Aorta (tissue), 5 donors: Measurements from ENCODE around the gene MEGF11. TPM values are rescaled to one million over a fixed set of nuclear protein-coding genes. Genes with fewer than 3 reads are reported as not detected.

Experiments used
- ATAC-seq: fragments of 200-7000 bp; cut with Tn5 transposase; one replicate; pipeline ENCODE4 v1.9.1; 2022; ENCODE audit warnings: moderate library complexity; ENCODE audit not compliant: low FRiP score
- DNase-seq, 2 donors: peaks; one replicate each; pipeline ENCODE4 v3.0.0-alpha.2; 2020
- H3K27ac ChIP-seq, 2 donors: one replicate each; pipeline ENCODE4 v1.5.1; 2013; ENCODE audit warnings: low read length in 2 of 2, mild to moderate bottlenecking in 2 of 2, moderate library complexity in 2 of 2, control low read depth in 1 of 2, inconsistent platforms in 1 of 2, low read depth in 1 of 2
- H3K27me3 ChIP-seq, 2 donors: one replicate each; pipeline ENCODE4 v1.6.1; 2013; ENCODE audit warnings: control low read depth in 1 of 2, low read length in 1 of 2, mild to moderate bottlenecking in 1 of 2, moderate library complexity in 1 of 2; ENCODE audit not compliant: insufficient read depth in 2 of 2, control insufficient read depth in 1 of 2
- H3K36me3 ChIP-seq, 2 donors: one replicate each; pipeline ENCODE4 v1.6.1; 2013; ENCODE audit warnings: control low read depth in 1 of 2, low read length in 1 of 2, mild to moderate bottlenecking in 1 of 2; ENCODE audit not compliant: insufficient read depth in 2 of 2, control insufficient read depth in 1 of 2
- H3K4me1 ChIP-seq, 2 donors: one replicate each; pipeline ENCODE4 v1.6.1; 2013; ENCODE audit warnings: low read length in 2 of 2, control low read depth in 1 of 2, mild to moderate bottlenecking in 1 of 2, moderate library complexity in 1 of 2; ENCODE audit not compliant: insufficient read depth in 2 of 2, control insufficient read depth in 1 of 2
- H3K4me3 ChIP-seq, 2 donors: one replicate each; pipeline ENCODE4 v1.5.1; 2013; ENCODE audit warnings: low read length in 2 of 2, control low read depth in 1 of 2, mild to moderate bottlenecking in 1 of 2
- H3K9me3 ChIP-seq: one replicate; pipeline ENCODE4 v1.6.1; 2013; ENCODE audit warnings: mild to moderate bottlenecking, low read length; ENCODE audit not compliant: control insufficient read depth
- whole genome bisulfite sequencing, 2 donors: extraction: QIAGEN DNeasy Blood & Tissue Kit; methylation state at CpG; one replicate each; pipeline ENCODE4 v1.1.7; 2013; 5-methylcytosine and 5-hydroxymethylcytosine counted together
- intact Hi-C, 2 donors: fragments of 100-400 bp; cut with DNase I; formaldehyde crosslinking; loops; one replicate each; pipeline versions ENCODE4 v1.14.2 to v1.15.0; 2022
- polyA plus RNA-seq, 2 donors: library from polyadenylated mRNA; stranded (reverse); fragments of 200-250 nt; gene quantifications; one replicate each; pipeline ENCODE4 v1.2.3, GENCODE V29; 2013
- total RNA-seq, 2 donors: library from RNA; stranded (reverse); fragmentation: NEBNext Ultra II Directional; extraction: Animal tissue kit (Norgen Biotek cat#: 25700); gene quantifications; one replicate each; pipeline ENCODE4 v1.2.1, GENCODE V29; 2021
- donor health status: healthy with polysubstance abuse.
- donor health status: Bipolar disorder and iron deficiency.
- donor health status: DM: no; HTN: no; CAD: no.
- donor health status: DM: no; HTN: no; CAD: no.
- donor health status: DM: yes; HTN: yes; CAD: no.

The MEGF11 gene
- total and polyA plus RNA-seq, 4 donors = not detected

DNA sequence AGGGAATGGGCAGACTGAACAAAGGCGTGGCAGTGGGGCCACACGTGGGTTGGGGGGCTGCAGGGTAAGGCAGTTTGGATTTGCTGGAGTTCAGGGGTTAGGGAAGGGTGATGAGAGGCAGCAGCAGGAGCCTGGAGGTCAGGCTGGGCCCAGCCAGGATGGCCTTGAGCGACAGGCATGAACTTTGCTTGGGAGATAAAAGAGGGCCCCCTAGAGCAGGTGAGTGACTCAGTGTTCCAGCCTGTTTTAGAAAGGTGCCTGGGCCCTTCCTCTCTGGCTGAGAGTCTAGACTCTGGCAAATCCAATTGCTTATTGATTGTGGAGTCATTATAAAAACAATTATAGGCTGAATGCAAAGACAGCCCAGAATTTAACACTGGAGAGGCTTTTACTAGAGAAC, 309.1 kb downstream of the MEGF11 start:
- Histone ChIP-seq H3K4me3 (no peak overlapping the region), H3K27ac (no peak overlapping the region), H3K9me3 (no peaks in the 10 kb centered on the region), H3K27me3 (no peaks in the 10 kb centered on the region), H3K4me1 (no peaks in the 10 kb centered on the region), H3K36me3 (no peaks in the 10 kb centered on the region)
- intact Hi-C loops = no loop called here
- WGBS, 2 donors = 65 to 77% methylated on average over 3 of the region's 3 CpGs
- ATAC-seq = no peak
- DNase-seq = no peak

DNA sequence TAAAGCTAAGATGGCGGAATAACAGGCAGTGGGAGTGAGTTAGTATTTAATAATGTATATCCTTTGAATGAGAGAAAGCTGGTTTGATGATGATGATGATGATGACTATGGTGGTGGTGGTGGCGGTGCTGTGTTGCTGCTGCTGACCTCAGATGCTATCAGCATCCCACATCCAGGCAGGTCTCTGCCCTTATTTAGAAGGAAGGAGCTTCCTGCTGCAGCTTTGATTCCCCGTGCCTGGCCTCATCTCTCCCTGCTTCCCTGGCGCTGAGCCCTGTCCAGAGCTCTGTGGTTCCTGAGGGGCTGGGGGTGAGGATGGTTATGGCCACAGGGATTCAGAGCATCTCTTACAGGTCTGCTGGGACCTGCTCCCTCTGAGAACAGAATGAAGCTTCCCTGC, 311.1 kb downstream of the MEGF11 start:
- Histone ChIP-seq H3K4me3 (no peak overlapping the region), H3K27ac (no peak overlapping the region), H3K4me1 (no peaks in the 10 kb centered on the region), H3K27me3 (no peaks in the 10 kb centered on the region), H3K36me3 (no peaks in the 10 kb centered on the region), H3K9me3 (no peaks in the 10 kb centered on the region)
- WGBS, 2 donors = 73 to 75% methylated on average over 4 of the region's 4 CpGs
- ATAC-seq (no peak), DNase-seq (no peak)
- intact Hi-C loops = no loop called here

DNA sequence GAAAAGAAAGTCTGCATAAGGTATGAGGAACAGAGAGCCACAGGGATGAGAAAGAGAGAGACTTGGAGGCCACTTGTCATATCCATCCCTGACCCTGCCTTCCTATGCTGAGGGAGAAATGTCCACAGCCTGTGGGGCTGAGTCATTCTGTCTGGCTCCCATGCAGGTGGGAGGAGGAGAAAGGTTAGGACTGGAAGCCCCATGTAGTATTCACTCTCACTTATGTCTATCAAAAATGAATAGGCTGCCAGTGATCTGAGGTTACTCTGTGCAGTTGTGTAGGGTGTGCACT, 313.0 kb downstream of the MEGF11 start:
- intact Hi-C loops = no loop called here
- no peak overlapping the region for H3K27ac ChIP-seq
- ATAC-seq = no peak

GRCh38 chr15:65939901-65940617, 313.5 kb downstream of the MEGF11 start:
- 48 to 63% methylated on average over 10 of the region's 10 CpGs for WGBS, 2 donors
- ATAC-seq = no peak
- H3K27ac ChIP-seq = no peak overlapping the region

More for the DNA sequence above, 313.0 kb downstream of the MEGF11 start:
- no peaks in the 10 kb centered on the region for H3K27me3 ChIP-seq
- no peak for DNase-seq
- H3K36me3 ChIP-seq = no peaks in the 10 kb centered on the region
- no peaks in the 10 kb centered on the region for H3K9me3 ChIP-seq
- H3K4me3 ChIP-seq = no peak overlapping the region
- no peaks in the 10 kb centered on the region for H3K4me1 ChIP-seq

GRCh38 chr15:65938604-65939003, 314.9 kb downstream of the MEGF11 start:
- ATAC-seq (no peak), DNase-seq (no peak)
- Histone ChIP-seq H3K4me3 (no peak overlapping the region), H3K27me3 (no peaks in the 10 kb centered on the region), H3K4me1 (no peaks in the 10 kb centered on the region), H3K36me3 (no peaks in the 10 kb centered on the region), H3K9me3 (no peaks in the 10 kb centered on the region), H3K27ac (no peak overlapping the region)
- intact Hi-C loops = no loop called here
- 88 to 92% methylated on average over 4 of the region's 4 CpGs for WGBS, 2 donors

More at GRCh38 chr15:65939901-65940617, 313.5 kb downstream of the MEGF11 start:
- H3K27me3 ChIP-seq = no peaks in the 10 kb centered on the region
- no peaks in the 10 kb centered on the region for H3K36me3 ChIP-seq
- intact Hi-C loops = no loop called here
- no peak overlapping the region for H3K4me3 ChIP-seq
- no peaks in the 10 kb centered on the region for H3K4me1 ChIP-seq
- no peak for DNase-seq
- no peaks in the 10 kb centered on the region for H3K9me3 ChIP-seq

DNA sequence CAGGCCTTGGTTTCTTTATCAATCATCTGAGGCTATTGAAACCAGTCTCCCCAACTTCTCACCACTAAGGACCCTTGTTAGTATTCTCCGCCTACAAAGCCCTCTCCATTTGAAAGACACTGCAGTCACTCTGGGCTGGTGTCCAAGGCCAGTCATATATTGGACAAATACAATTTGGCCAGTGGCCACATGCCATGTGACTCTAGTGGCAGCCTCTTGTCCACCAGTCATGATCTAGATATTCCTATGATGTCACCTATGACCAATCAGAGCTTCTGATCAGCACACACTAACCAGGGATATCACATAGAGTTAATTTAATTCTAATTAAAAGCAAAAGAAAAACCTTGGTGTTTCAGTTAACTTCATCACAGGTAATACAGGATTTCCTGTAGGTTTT, 316.1 kb downstream of the MEGF11 start:
- intact Hi-C loops = no loop called here
- WGBS, 2 donors = 88 to 97% methylated on average over 1 of the region's 1 CpG
- DNase-seq (no peak), ATAC-seq (no peak)
- H3K4me1 ChIP-seq = no peaks in the 10 kb centered on the region
- no peaks in the 10 kb centered on the region for H3K27me3 ChIP-seq
- no peaks in the 10 kb centered on the region for H3K9me3 ChIP-seq
- H3K27ac ChIP-seq = no peak overlapping the region
- H3K36me3 ChIP-seq = no peaks in the 10 kb centered on the region
- no peak overlapping the region for H3K4me3 ChIP-seq

DNA sequence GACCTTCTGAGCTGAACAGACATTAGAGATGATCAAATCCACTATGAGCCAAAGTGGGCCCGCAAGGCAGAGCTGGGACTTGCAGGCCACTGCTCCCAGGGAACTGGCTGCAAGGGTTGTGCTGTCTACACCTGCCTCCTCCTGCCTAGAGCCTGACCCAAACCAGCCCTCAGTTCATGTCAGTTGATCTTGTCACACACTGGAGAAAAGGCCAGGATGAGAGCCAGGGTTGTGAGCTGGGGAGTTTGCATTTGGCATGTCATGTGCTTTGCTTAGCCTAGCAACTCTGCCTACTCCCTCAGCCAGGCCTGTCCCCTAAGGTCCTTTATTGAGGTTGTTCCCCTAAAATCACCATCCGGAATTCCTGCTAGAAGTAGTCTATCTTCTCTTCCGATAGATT, 316.5 kb downstream of the MEGF11 start:
- no peak overlapping the region for H3K4me3 ChIP-seq
- no peaks in the 10 kb centered on the region for H3K27me3 ChIP-seq
- WGBS, 2 donors = 94 to 98% methylated on average over 3 of the region's 3 CpGs
- intact Hi-C loops = no loop called here
- no peak for ATAC-seq
- no peak overlapping the region for H3K27ac ChIP-seq
- no peaks in the 10 kb centered on the region for H3K4me1 ChIP-seq
- DNase-seq = no peak
- H3K9me3 ChIP-seq = no peaks in the 10 kb centered on the region
- no peaks in the 10 kb centered on the region for H3K36me3 ChIP-seq

GRCh38 chr15:65936282-65936681, 317.3 kb downstream of the MEGF11 start:
- 57 to 59% methylated on average over 1 of the region's 1 CpG for WGBS, 2 donors

GRCh38 chr15:65935391-65935790, 318.2 kb downstream of the MEGF11 start:
- DNase-seq = no peak
- Histone ChIP-seq H3K36me3 (no peaks in the 10 kb centered on the region), H3K4me3 (no peak overlapping the region), H3K27ac (no peak overlapping the region), H3K4me1 (no peaks in the 10 kb centered on the region), H3K27me3 (no peaks in the 10 kb centered on the region), H3K9me3 (no peaks in the 10 kb centered on the region)
- intact Hi-C loops = no loop called here
- WGBS, 2 donors = 76 to 82% methylated on average over 2 of the region's 2 CpGs
- ATAC-seq = no peak

More at GRCh38 chr15:65936282-65936681, 317.3 kb downstream of the MEGF11 start:
- DNase-seq (no peak), ATAC-seq (no peak)
- Histone ChIP-seq H3K9me3 (no peaks in the 10 kb centered on the region), H3K4me3 (no peak overlapping the region), H3K4me1 (no peaks in the 10 kb centered on the region), H3K27me3 (no peaks in the 10 kb centered on the region), H3K27ac (no peak overlapping the region), H3K36me3 (no peaks in the 10 kb centered on the region)
- intact Hi-C loops = no loop called here
